Inferior parietal cortex (tissue), 1 donor: ENCODE results near the gene SLC39A13.
A peak's percentile ranks its signal among the peaks of the same experiment; 100 is the strongest.

Experiments
- DNase-seq: peaks from one replicate; pipeline ENCODE4 v3.0.0-alpha.2; 2016; ENCODE audit errors: extremely low spot score

SLC39A13 gene

DNA sequence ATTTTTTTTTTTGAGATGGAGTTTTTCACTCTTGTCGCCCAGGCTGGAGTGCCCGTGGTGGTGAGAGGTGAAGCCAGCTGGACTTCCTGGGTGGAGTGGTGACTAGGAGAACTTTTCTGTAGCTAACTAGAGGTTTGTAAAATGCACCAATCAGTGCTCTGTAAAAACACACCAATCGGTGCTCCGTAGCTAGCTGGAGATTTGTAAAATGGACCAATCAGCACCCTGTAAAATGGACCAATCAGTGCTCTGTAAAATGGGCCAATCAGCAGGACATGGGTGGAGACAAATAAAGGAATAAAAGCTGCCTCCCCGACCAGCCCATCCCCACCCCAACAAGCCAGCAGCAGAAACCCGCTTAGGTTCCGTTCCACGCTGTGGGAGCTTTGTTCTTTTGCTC, 45.0 kb downstream of the SLC39A13 start:
- DNase-seq = no peak

DNA sequence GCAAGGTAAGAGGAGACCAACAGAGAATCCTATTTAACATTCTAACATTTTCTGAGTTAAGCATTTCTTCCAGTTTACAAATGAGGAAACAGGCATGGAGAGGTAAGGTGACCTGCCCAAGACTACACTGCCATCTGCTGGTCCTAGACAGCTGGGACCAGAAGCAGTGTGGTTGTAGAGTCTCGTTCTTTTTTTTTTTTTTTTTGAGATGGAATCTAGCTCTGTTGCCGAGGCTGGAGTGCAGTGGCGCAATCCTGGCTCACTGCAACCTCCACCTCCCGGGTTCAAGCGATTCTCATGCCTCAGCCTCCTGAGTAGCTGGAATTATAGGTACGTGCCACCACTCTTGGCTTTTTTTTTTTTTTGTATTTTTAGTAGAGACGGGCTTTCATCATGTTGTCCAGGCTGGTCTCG, 45.9 kb downstream of the SLC39A13 start:
- DNase-seq = peak; percentile 78

DNA sequence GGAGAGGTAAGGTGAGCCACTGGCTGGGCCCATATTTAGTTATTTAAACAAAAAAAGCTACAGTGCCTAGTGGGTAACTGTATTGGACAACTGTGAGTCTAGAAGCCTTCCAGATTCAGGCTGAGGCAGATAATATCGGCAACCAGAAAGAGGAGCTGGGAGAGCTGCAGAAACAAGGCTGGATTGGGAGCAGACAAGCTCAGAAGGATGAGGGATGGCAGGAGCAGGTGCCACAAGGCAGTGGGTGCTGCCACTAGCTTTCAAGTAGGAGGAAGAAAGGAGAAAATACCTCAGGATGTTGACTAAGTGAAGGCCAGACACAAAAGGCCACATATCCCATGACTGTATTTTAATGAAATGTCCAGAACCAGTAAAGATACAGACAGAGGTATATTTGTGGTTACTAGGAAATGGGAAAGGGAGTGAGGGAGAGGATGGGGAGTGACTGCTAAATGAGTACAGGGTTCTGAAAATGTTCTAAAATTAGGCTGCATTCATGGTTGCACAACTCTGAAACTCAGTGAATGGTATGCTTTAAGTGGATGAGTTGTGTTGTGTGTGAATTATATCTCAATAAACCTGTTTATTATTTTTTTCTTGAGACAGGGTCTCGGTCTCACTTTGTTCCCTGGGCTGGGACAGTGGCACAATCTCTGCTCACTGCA, 52.3 kb downstream of the SLC39A13 start:
- DNase-seq = no peak

DNA sequence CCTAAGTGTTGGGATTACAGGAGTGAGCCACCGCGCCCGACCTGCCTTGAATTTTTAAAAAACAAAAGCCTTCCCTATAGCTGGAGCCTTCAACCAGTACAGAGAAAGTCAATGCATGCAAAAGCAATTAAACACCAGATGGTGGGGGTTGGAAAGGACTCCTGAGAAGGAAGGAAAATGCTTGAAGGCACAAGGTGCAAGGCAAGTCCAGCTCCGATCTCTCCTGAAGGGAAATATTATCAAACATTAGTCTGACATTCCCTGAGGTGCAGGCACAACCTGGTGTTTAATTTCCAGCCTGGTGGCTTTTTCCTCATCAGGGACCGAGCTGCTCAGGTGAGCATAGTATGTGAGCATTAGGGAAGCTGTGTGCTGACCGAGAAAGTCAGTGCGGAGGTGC, 53.5 kb downstream of the SLC39A13 start:
- no peak for DNase-seq

DNA sequence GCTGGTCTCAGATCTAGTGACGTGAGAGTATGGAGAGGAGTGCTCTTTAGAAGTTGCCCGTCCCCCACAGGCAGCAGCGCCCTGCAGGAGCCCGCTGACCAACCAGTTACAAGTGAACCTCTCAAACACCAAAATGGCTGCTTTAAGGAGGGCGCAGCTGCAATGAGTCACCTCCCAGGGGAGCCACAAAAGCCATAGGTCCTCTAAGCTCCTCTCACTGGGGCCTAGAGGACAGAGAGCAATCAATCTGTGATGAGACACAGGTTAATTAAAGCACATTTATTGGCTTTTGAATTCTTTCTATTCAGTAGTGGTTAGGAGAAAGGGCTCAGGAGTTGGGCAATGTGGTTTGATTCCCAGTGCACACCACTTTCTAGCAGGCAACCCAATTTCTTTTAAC, 56.1 kb downstream of the SLC39A13 start:
- no peak for DNase-seq
